Kidney epithelial cell (primary cell): ENCODE measurements around the gene DGCR2. TPM values are rescaled to one million over a fixed set of nuclear protein-coding genes. Genes with fewer than 3 reads are reported as not detected.

Experiments
- DNase-seq: peaks from one replicate; pipeline ENCODE4 v3.0.0-alpha.2; 2010; ENCODE audit warnings: low read depth
- H3K27me3 ChIP-seq: 2 replicates; pipeline ENCODE4 v1.6.0; 2011; ENCODE audit warnings: low read length; ENCODE audit not compliant: control insufficient read depth, insufficient read depth
- H3K36me3 ChIP-seq: 2 replicates; pipeline ENCODE4 v1.5.1; 2011; ENCODE audit warnings: low read length; ENCODE audit not compliant: control insufficient read depth, insufficient read depth
- H3K4me3 ChIP-seq: 2 replicates; pipeline ENCODE4 v1.5.1; 2011; ENCODE audit warnings: low read depth, mild to moderate bottlenecking, control low read depth, low read length
- total RNA-seq: library from RNA; depleted of rRNA; stranded (reverse); fragments of >200 nt; gene quantifications from 2 replicates; pipeline ENCODE4 v1.2.3, GENCODE V29; 2015
- TF ChIP-seq, protein P1 (sequence below): IDR thresholded peaks from 2 replicates; pipeline ENCODE4 v1.5.1; 2011; ENCODE audit warnings: mild to moderate bottlenecking, moderate library complexity, low read length, control low read depth, inconsistent platforms; ENCODE audit not compliant: insufficient read depth, poor library complexity, severe bottlenecking

The DGCR2 gene
- total RNA-seq, result 71.2 and 85.0 TPM in 2 replicates

- TF ChIP-seq, protein P1, sequence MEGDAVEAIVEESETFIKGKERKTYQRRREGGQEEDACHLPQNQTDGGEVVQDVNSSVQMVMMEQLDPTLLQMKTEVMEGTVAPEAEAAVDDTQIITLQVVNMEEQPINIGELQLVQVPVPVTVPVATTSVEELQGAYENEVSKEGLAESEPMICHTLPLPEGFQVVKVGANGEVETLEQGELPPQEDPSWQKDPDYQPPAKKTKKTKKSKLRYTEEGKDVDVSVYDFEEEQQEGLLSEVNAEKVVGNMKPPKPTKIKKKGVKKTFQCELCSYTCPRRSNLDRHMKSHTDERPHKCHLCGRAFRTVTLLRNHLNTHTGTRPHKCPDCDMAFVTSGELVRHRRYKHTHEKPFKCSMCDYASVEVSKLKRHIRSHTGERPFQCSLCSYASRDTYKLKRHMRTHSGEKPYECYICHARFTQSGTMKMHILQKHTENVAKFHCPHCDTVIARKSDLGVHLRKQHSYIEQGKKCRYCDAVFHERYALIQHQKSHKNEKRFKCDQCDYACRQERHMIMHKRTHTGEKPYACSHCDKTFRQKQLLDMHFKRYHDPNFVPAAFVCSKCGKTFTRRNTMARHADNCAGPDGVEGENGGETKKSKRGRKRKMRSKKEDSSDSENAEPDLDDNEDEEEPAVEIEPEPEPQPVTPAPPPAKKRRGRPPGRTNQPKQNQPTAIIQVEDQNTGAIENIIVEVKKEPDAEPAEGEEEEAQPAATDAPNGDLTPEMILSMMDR, result no peak
- Histone ChIP-seq H3K4me3 (peak within 1 kb of the TSS; percentile 95), H3K36me3 (peaks cover 1% of the 10 kb centered on the region), H3K27me3 (no peaks in the 10 kb centered on the region)
- peak; percentile 59 for DNase-seq
Measured at GRCh38 chr22:19122143-19122751, at the start of gene DGCR2. Gene DGCR2, minus strand, starts transcription at chr22:19122412. Its CDS starts 206 bp downstream, at chr22:19122206.

- TF ChIP-seq, protein P1, result no peak
- Histone ChIP-seq H3K36me3 (no peaks in the 10 kb centered on the region), H3K4me3 (no peak overlapping the region), H3K27me3 (peaks cover 41% of the 10 kb centered on the region)
- no peak for DNase-seq
Measured at GRCh38 chr22:19169947-19170318, 47.7 kb upstream of the DGCR2 start.

- H3K36me3 ChIP-seq, result no peaks in the 10 kb centered on the region
Measured at GRCh38 chr22:19169002-19169946, 47.1 kb upstream of the DGCR2 start.

GRCh38 chr22:19168088-19168890 is 46.1 kb upstream of the DGCR2 start:
- Histone ChIP-seq H3K4me3 (no peak overlapping the region), H3K27me3 (peaks cover 41% of the 10 kb centered on the region), H3K36me3 (no peaks in the 10 kb centered on the region)
- TF ChIP-seq, protein P1, result no peak
- no peak for DNase-seq

More at GRCh38 chr22:19169002-19169946, 47.1 kb upstream of the DGCR2 start:
- DNase-seq, result no peak
- Histone ChIP-seq H3K4me3 (peak overlapping the region; percentile 9), H3K27me3 (peaks cover 41% of the 10 kb centered on the region)
- TF ChIP-seq, protein P1, result no peak

DNA sequence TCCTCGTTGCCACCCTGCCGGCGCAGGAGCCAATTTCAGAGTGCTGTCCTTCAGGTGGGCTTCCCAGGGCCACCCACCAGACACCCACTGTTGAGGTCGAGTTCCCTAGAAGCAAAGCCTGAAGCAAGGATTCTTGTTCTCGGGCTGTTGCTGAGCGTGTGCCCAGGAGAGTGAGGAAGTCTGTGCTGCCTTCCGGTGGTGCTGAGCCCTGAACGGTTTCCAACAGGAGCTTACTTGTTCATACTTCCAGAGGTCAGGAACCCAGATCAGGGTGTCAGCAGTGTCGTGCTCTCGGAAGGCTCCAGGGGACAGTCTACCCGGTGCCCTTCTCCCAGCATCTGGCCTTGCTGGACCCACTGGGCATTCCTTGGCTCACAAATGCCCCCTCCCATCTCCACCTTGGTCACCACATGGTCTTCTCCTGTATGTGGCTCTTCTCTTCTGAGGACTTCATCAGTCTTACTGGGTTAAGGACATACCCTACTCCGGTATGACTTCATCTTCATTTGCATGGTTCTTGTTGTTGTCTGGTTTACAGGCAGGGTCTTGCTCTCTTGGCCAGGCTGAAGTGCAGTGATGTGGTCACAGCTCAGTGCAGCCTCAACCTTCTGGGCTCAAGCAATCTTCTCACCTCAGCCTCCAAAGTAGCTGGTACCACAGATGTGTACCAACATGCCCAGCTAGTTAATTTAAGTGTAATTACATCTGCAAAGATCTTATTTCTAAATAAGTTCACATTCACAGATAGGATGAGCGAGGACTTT is 45.1 kb upstream of the DGCR2 start:
- Histone ChIP-seq H3K27me3 (peaks cover 41% of the 10 kb centered on the region), H3K4me3 (no peak overlapping the region), H3K36me3 (no peaks in the 10 kb centered on the region)
- TF ChIP-seq, protein P1, result no peak
- DNase-seq, result no peak
